Calu3 (cell line): Measurements from ENCODE around the gene OPHN1. TPM values are rescaled to one million over a fixed set of nuclear protein-coding genes. Genes with fewer than 3 reads are reported as not detected.

Experiments used
- BruUV-seq: library from RNA; stranded (reverse); fragments of 400-500 nt; replicated peaks from 2 replicates; lab custom pipeline; 2021; lab: Mats Ljungman, UMichigan
- CTCF ChIA-PET: fragments of 300-600 bp; sonication (Branson Sonifier 250); formaldehyde crosslinking; loops from one replicate; lab custom pipeline; 2022; ENCODE audit warnings: antibody characterized with exemption; lab: Charles Lee
- DNase-seq: peaks from one replicate; pipeline ENCODE4 v3.0.0; 2022
- H3K27ac Mint-ChIP-seq: one replicate; pipeline ENCODE4 v1.8.0; 2022; ENCODE audit warnings: mixed read lengths; ENCODE audit not compliant: unreplicated experiment
- H3K27me3 Mint-ChIP-seq: one replicate; pipeline ENCODE4 v1.8.0; 2022; ENCODE audit warnings: mixed read lengths; ENCODE audit not compliant: unreplicated experiment
- H3K36me3 Mint-ChIP-seq: one replicate; pipeline ENCODE4 v1.8.0; 2022; ENCODE audit warnings: mild to moderate bottlenecking, moderate library complexity, mixed read lengths; ENCODE audit not compliant: insufficient read depth, unreplicated experiment
- H3K4me1 Mint-ChIP-seq: one replicate; pipeline ENCODE4 v1.8.0; 2022; ENCODE audit warnings: mild to moderate bottlenecking, low read depth, mixed read lengths; ENCODE audit not compliant: unreplicated experiment
- H3K4me3 Mint-ChIP-seq: one replicate; pipeline ENCODE4 v1.8.0; 2022; ENCODE audit warnings: mild to moderate bottlenecking, low read depth, moderate library complexity, mixed read lengths; ENCODE audit not compliant: unreplicated experiment
- H3K9me3 Mint-ChIP-seq: one replicate; pipeline ENCODE4 v1.8.0; 2022; ENCODE audit warnings: low read depth, mixed read lengths; ENCODE audit not compliant: unreplicated experiment
- CTCF ChIP-seq: fragments of 200-600 bp; IDR thresholded peaks from one replicate; pipeline ENCODE4 v1.8.0; 2022; ENCODE audit warnings: antibody characterized with exemption; ENCODE audit not compliant: unreplicated experiment
- intact Hi-C: fragments of 100-400 bp; cut with micrococcal nuclease; formaldehyde crosslinking; loops from one replicate; pipeline ENCODE4 v1.10.0; 2022; ENCODE audit not compliant: unreplicated experiment
- total RNA-seq: library from RNA; stranded (reverse); gene quantifications from 2 replicates; pipeline ENCODE4 v1.2.3, GENCODE V29; 2022

Gene OPHN1
- total RNA-seq, 1 experiment from 2014 or later: 13.1 TPM

- Mint-ChIP-seq H3K4me3 (no peak overlapping the region), H3K4me1 (no peaks in the 10 kb centered on the region), H3K36me3 (no peaks in the 10 kb centered on the region), H3K27ac (no peak overlapping the region), H3K27me3 (no peaks in the 10 kb centered on the region), H3K9me3 (peaks cover 5% of the 10 kb centered on the region)
- TF ChIP-seq CTCF: peak; percentile 25
- DNase-seq: peak; percentile 30
- CTCF ChIA-PET: interaction anchor here (0.6 kb wide), 1 partner anchor 474 kb away, joined by 5 read pairs; no protein-coding TSS in a partner anchor
- no TSS peak for BruUV-seq
- intact Hi-C loops: loop anchor here (2.0 kb wide), 1 partner anchor 128 kb away; no protein-coding TSS in a partner anchor
Measured at GRCh38 chrX:68018248-68019203, 414.8 kb downstream of the OPHN1 start.

GRCh38 chrX:67998540-67998939 lies 434.8 kb downstream of the OPHN1 start:
- no peak for DNase-seq
- TF ChIP-seq CTCF: no peak
- Mint-ChIP-seq H3K4me1 (no peaks in the 10 kb centered on the region), H3K9me3 (peaks cover 10% of the 10 kb centered on the region), H3K36me3 (no peaks in the 10 kb centered on the region), H3K27me3 (no peaks in the 10 kb centered on the region), H3K27ac (no peak overlapping the region), H3K4me3 (no peak overlapping the region)
- BruUV-seq: no TSS peak
- intact Hi-C loops: no loop called here
- CTCF ChIA-PET: no interaction called here

Other genes with a start within 250 kb of the OPHN1 start
- gene YIPF6, start 65.6 kb upstream of the OPHN1 start, total RNA-seq: 68.6 and 74.3 TPM in 2 replicates
- 0.45 and 0.47 TPM in 2 replicates for gene STARD8, start 214.2 kb upstream of the OPHN1 start, total RNA-seq